A204.1 (cell line): ENCODE results near the gene ACADS.

ENCODE experiments used
- FAIRE-seq: peaks from 2 replicates; lab custom pipeline; 2012; peaks lifted over from hg19 to GRCh38; lab: Jason Lieb, UNC

Gene ACADS

GRCh38 chr12:120725659-120726509 is at the start of gene ACADS:
TSS of gene ACADS (plus strand) at chr12:120725826. CDS start at chr12:120725886, 60 bp downstream.
- no peak for FAIRE-seq

- FAIRE-seq: no peak
These were observed 47.7 kb upstream of the ACADS start for GRCh38 chr12:120677765-120678473.

- no peak for FAIRE-seq
These were observed 47.1 kb upstream of the ACADS start for GRCh38 chr12:120678572-120678971.

- FAIRE-seq: no peak
These were observed 45.4 kb upstream of the ACADS start for GRCh38 chr12:120680165-120680738.

- no peak for FAIRE-seq
These were observed 41.1 kb upstream of the ACADS start for GRCh38 chr12:120684523-120684932.

- FAIRE-seq: no peak
These were observed 40.1 kb upstream of the ACADS start for GRCh38 chr12:120685522-120685921.

GRCh38 chr12:120686151-120686689 is 39.4 kb upstream of the ACADS start:
- peak; percentile 29 for FAIRE-seq

- peak; percentile 88 for FAIRE-seq
These were observed 38.7 kb upstream of the ACADS start, which contains the start of gene MLEC for GRCh38 chr12:120686690-120687577. TSS of gene MLEC (plus strand) at chr12:120687149. CDS start at chr12:120687297, 148 bp downstream.

- FAIRE-seq: no peak
These were observed 37.9 kb upstream of the ACADS start for GRCh38 chr12:120687578-120688289.

- no peak for FAIRE-seq
These were observed 37.0 kb upstream of the ACADS start for GRCh38 chr12:120688527-120689071.

- no peak for FAIRE-seq
These were observed 36.1 kb upstream of the ACADS start for GRCh38 chr12:120689397-120690082.

GRCh38 chr12:120690083-120690450 is 35.6 kb upstream of the ACADS start:
- FAIRE-seq: no peak

- no peak for FAIRE-seq
These were observed 34.6 kb upstream of the ACADS start for GRCh38 chr12:120690978-120691377.

GRCh38 chr12:120692524-120693033 is 33.0 kb upstream of the ACADS start:
- no peak for FAIRE-seq

GRCh38 chr12:120693848-120694247 is 31.8 kb upstream of the ACADS start:
- FAIRE-seq: no peak

- no peak for FAIRE-seq
These were observed 29.0 kb upstream of the ACADS start for GRCh38 chr12:120696626-120697025.

- no peak for FAIRE-seq
These were observed 28.3 kb upstream of the ACADS start for GRCh38 chr12:120697344-120697743.

- FAIRE-seq: no peak
These were observed 27.0 kb upstream of the ACADS start for GRCh38 chr12:120698665-120699064.

GRCh38 chr12:120699553-120699952 is 26.1 kb upstream of the ACADS start:
- FAIRE-seq: no peak

GRCh38 chr12:120700886-120701285 is 24.7 kb upstream of the ACADS start:
- no peak for FAIRE-seq
